Measurements from ENCODE around the gene NFAT5.
A peak's percentile ranks its signal among the peaks of the same experiment; 100 is the strongest.
"Not testable (repeated sequence)": the region's sequence is repeated elsewhere in the genome, so short reads cannot be mapped to it uniquely, and the experiment has no call there.

NFAT5 gene

GRCh38 chr16:69707920-69708683 is 142.3 kb downstream of the NFAT5 start:
- DNase-seq, result no peak

- DNase-seq, result no peak
Measured at GRCh38 chr16:69709456-69710084, 143.8 kb downstream of the NFAT5 start.

- no peak for DNase-seq
Measured at GRCh38 chr16:69711115-69711740, 145.5 kb downstream of the NFAT5 start.

GRCh38 chr16:69712277-69712676 is 146.5 kb downstream of the NFAT5 start:
- DNase-seq, result no peak

GRCh38 chr16:69712914-69713581 is 147.3 kb downstream of the NFAT5 start:
- DNase-seq, result no peak

GRCh38 chr16:69717066-69717465 is 151.3 kb downstream of the NFAT5 start:
- no peak for DNase-seq

- DNase-seq, result no peak
Measured at GRCh38 chr16:69718111-69718764, 152.5 kb downstream of the NFAT5 start.

- no peak for DNase-seq
Measured at GRCh38 chr16:69720822-69721430, 155.2 kb downstream of the NFAT5 start.

GRCh38 chr16:69721441-69721957 is 155.7 kb downstream of the NFAT5 start:
- DNase-seq, result no peak

GRCh38 chr16:69724414-69724873 is 158.7 kb downstream of the NFAT5 start:
- DNase-seq, result no peak

- no peak for DNase-seq
Measured at GRCh38 chr16:69724981-69725479, 159.3 kb downstream of the NFAT5 start.

- no peak for DNase-seq
Measured at GRCh38 chr16:69725480-69726312, 159.9 kb downstream of the NFAT5 start.

GRCh38 chr16:69726313-69727060 is 160.7 kb downstream of the NFAT5 start, which contains the start of gene NQO1:
NQO1 (minus strand) TSS chr16:69726560; CDS start chr16:69726439, 121 bp downstream.
- DNase-seq, result peak; percentile 85

GRCh38 chr16:69727916-69728270 is 162.1 kb downstream of the NFAT5 start:
- no peak for DNase-seq

- DNase-seq, result not testable (repeated sequence)
Measured at GRCh38 chr16:69729030-69729429, 163.3 kb downstream of the NFAT5 start.

GRCh38 chr16:69731280-69731679 is 165.5 kb downstream of the NFAT5 start:
- DNase-seq, result not testable (repeated sequence)

- no peak for DNase-seq
Measured at GRCh38 chr16:69732101-69732500, 166.3 kb downstream of the NFAT5 start.

- DNase-seq, result no peak
Measured at GRCh38 chr16:69741519-69741918, 175.8 kb downstream of the NFAT5 start.

GRCh38 chr16:69741951-69742904 is 176.5 kb downstream of the NFAT5 start:
- DNase-seq, result no peak
